SJSA1 (cell line): Measurements from ENCODE around the gene SLC22A3. TPM values are rescaled to one million over a fixed set of nuclear protein-coding genes. Genes with fewer than 3 reads are reported as not detected.
"Not testable (repeated sequence)": the region's sequence is repeated elsewhere in the genome, so short reads cannot be mapped to it uniquely, and the experiment has no call there.

Source experiments
- DNase-seq, 2 experiments: peaks; one replicate each; pipeline ENCODE4 v3.0.0-alpha.2; 2015 to 2020; ENCODE audit warnings: low spot score in 2 of 2, low read depth in 1 of 2
- H3K27ac ChIP-seq: fragments of 250-450 bp; sonication (Bioruptor Pico); 2 replicates; pipeline ENCODE4 v1.5.1; 2020; ENCODE audit warnings: mild to moderate bottlenecking, moderate library complexity
- H3K27me3 ChIP-seq: fragments of 250-450 bp; sonication (Bioruptor Pico); replicated peaks from 2 replicates; pipeline ENCODE4 v1.5.1; 2020; ENCODE audit warnings: mild to moderate bottlenecking, moderate library complexity
- H3K36me3 ChIP-seq: fragments of 250-450 bp; sonication (Bioruptor Pico); 2 replicates; pipeline ENCODE4 v1.5.1; 2020; ENCODE audit warnings: mild to moderate bottlenecking
- H3K4me1 ChIP-seq: fragments of 250-450 bp; sonication (Bioruptor Pico); replicated peaks from 2 replicates; pipeline ENCODE4 v1.6.1; 2021; ENCODE audit warnings: mild to moderate bottlenecking
- H3K4me3 ChIP-seq: fragments of 250-450 bp; sonication (Bioruptor Pico); 2 replicates; pipeline ENCODE4 v1.5.1; 2020; ENCODE audit warnings: mild to moderate bottlenecking
- H3K9me3 ChIP-seq: fragments of 250-450 bp; sonication (Bioruptor Pico); replicated peaks from 2 replicates; pipeline ENCODE4 v1.5.1; 2020; ENCODE audit warnings: mild to moderate bottlenecking
- total RNA-seq: library from RNA; depleted of rRNA; stranded (reverse); fragments of >200 nt; shearing (Covaris generic); gene quantifications from 2 replicates; pipeline ENCODE4 v1.2.3, GENCODE V29; 2014

Gene SLC22A3
- total RNA-seq, 1 experiment from 2014 or later, result not detected

- Histone ChIP-seq H3K27ac (no peak overlapping the region), H3K4me1 (no peaks in the 10 kb centered on the region)
- no peak for DNase-seq
Measured at GRCh38 chr6:160435935-160436334, 87.8 kb downstream of the SLC22A3 start.

GRCh38 chr6:160437154-160437553 lies 89.0 kb downstream of the SLC22A3 start:
- H3K9me3 ChIP-seq, result no peaks in the 10 kb centered on the region
- DNase-seq, result no peak
- no peak overlapping the region for H3K27ac ChIP-seq
- H3K27me3 ChIP-seq, result no peaks in the 10 kb centered on the region
- no peaks in the 10 kb centered on the region for H3K36me3 ChIP-seq
- no peak overlapping the region for H3K4me3 ChIP-seq
- no peaks in the 10 kb centered on the region for H3K4me1 ChIP-seq

More at GRCh38 chr6:160435935-160436334, 87.8 kb downstream of the SLC22A3 start:
- no peaks in the 10 kb centered on the region for H3K9me3 ChIP-seq
- no peaks in the 10 kb centered on the region for H3K27me3 ChIP-seq
- no peaks in the 10 kb centered on the region for H3K36me3 ChIP-seq
- H3K4me3 ChIP-seq, result no peak overlapping the region

- H3K36me3 ChIP-seq, result no peaks in the 10 kb centered on the region
- no peak overlapping the region for H3K27ac ChIP-seq
- no peak for DNase-seq
- no peaks in the 10 kb centered on the region for H3K4me1 ChIP-seq
- H3K27me3 ChIP-seq, result no peaks in the 10 kb centered on the region
- H3K9me3 ChIP-seq, result no peaks in the 10 kb centered on the region
- H3K4me3 ChIP-seq, result no peak overlapping the region
Measured at GRCh38 chr6:160437775-160438174, 89.6 kb downstream of the SLC22A3 start.

- no peaks in the 10 kb centered on the region for H3K36me3 ChIP-seq
- H3K27ac ChIP-seq, result no peak overlapping the region
Measured at GRCh38 chr6:160438481-160438880, 90.3 kb downstream of the SLC22A3 start.

GRCh38 chr6:160439751-160440150 lies 91.6 kb downstream of the SLC22A3 start:
- Histone ChIP-seq H3K4me1 (no peaks in the 10 kb centered on the region), H3K27ac (no peak overlapping the region), H3K36me3 (no peaks in the 10 kb centered on the region), H3K9me3 (no peaks in the 10 kb centered on the region), H3K27me3 (no peaks in the 10 kb centered on the region), H3K4me3 (no peak overlapping the region)
- DNase-seq, result no peak

More at GRCh38 chr6:160438481-160438880, 90.3 kb downstream of the SLC22A3 start:
- Histone ChIP-seq H3K4me1 (no peaks in the 10 kb centered on the region), H3K9me3 (no peaks in the 10 kb centered on the region), H3K4me3 (no peak overlapping the region), H3K27me3 (no peaks in the 10 kb centered on the region)
- DNase-seq, result no peak

- H3K36me3 ChIP-seq, result no peaks in the 10 kb centered on the region
- H3K27me3 ChIP-seq, result no peaks in the 10 kb centered on the region
- DNase-seq, result no peak
- H3K4me1 ChIP-seq, result no peaks in the 10 kb centered on the region
- no peak overlapping the region for H3K4me3 ChIP-seq
- H3K9me3 ChIP-seq, result no peaks in the 10 kb centered on the region
- H3K27ac ChIP-seq, result no peak overlapping the region
Measured at GRCh38 chr6:160442151-160442550, 94.0 kb downstream of the SLC22A3 start.

GRCh38 chr6:160445130-160445529 lies 97.0 kb downstream of the SLC22A3 start:
- Histone ChIP-seq H3K27ac (no peak overlapping the region), H3K9me3 (no peaks in the 10 kb centered on the region), H3K4me1 (no peaks in the 10 kb centered on the region), H3K4me3 (no peak overlapping the region), H3K27me3 (no peaks in the 10 kb centered on the region), H3K36me3 (no peaks in the 10 kb centered on the region)
- DNase-seq, result no peak

- no peak overlapping the region for H3K4me3 ChIP-seq
- no peak overlapping the region for H3K27ac ChIP-seq
- no peaks in the 10 kb centered on the region for H3K9me3 ChIP-seq
- no peaks in the 10 kb centered on the region for H3K36me3 ChIP-seq
- DNase-seq, result no peak
- no peaks in the 10 kb centered on the region for H3K4me1 ChIP-seq
- no peaks in the 10 kb centered on the region for H3K27me3 ChIP-seq
Measured at GRCh38 chr6:160447350-160447749, 99.2 kb downstream of the SLC22A3 start.

GRCh38 chr6:160449787-160450186 lies 101.6 kb downstream of the SLC22A3 start:
- H3K4me3 ChIP-seq, H3K9me3 ChIP-seq, H3K27me3 ChIP-seq, H3K27ac ChIP-seq, H3K36me3 ChIP-seq, DNase-seq, H3K4me1 ChIP-seq: not testable (repeated sequence)

- H3K4me1 ChIP-seq, result no peaks in the 10 kb centered on the region
- no peaks in the 10 kb centered on the region for H3K9me3 ChIP-seq
- H3K27me3 ChIP-seq, result no peaks in the 10 kb centered on the region
- no peaks in the 10 kb centered on the region for H3K36me3 ChIP-seq
- H3K4me3 ChIP-seq, result no peak overlapping the region
- DNase-seq, result no peak
- H3K27ac ChIP-seq, result no peak overlapping the region
Measured at GRCh38 chr6:160450849-160451248, 102.7 kb downstream of the SLC22A3 start.

GRCh38 chr6:160454303-160454702 lies 106.1 kb downstream of the SLC22A3 start:
- Histone ChIP-seq H3K9me3 (no peaks in the 10 kb centered on the region), H3K4me1 (no peaks in the 10 kb centered on the region), H3K4me3 (no peak overlapping the region), H3K27me3 (no peaks in the 10 kb centered on the region), H3K27ac (no peak overlapping the region), H3K36me3 (no peaks in the 10 kb centered on the region)
- DNase-seq, result no peak

- no peaks in the 10 kb centered on the region for H3K4me1 ChIP-seq
- DNase-seq, result no peak
- no peak overlapping the region for H3K4me3 ChIP-seq
- no peaks in the 10 kb centered on the region for H3K27me3 ChIP-seq
- no peaks in the 10 kb centered on the region for H3K36me3 ChIP-seq
- H3K9me3 ChIP-seq, result no peaks in the 10 kb centered on the region
- no peak overlapping the region for H3K27ac ChIP-seq
Measured at GRCh38 chr6:160455081-160455480, 106.9 kb downstream of the SLC22A3 start.

GRCh38 chr6:160455541-160456213 lies 107.5 kb downstream of the SLC22A3 start:
- Histone ChIP-seq H3K4me1 (no peaks in the 10 kb centered on the region), H3K4me3 (no peak overlapping the region), H3K27me3 (no peaks in the 10 kb centered on the region), H3K36me3 (no peaks in the 10 kb centered on the region), H3K27ac (no peak overlapping the region), H3K9me3 (no peaks in the 10 kb centered on the region)
- DNase-seq, result peak in 1 of 2 experiments; percentile 36

- no peaks in the 10 kb centered on the region for H3K36me3 ChIP-seq
- no peak for DNase-seq
- H3K27me3 ChIP-seq, result no peaks in the 10 kb centered on the region
- no peaks in the 10 kb centered on the region; the same call in 1 of the 2 replicates for H3K4me1 ChIP-seq
- H3K9me3 ChIP-seq, result no peaks in the 10 kb centered on the region
- no peak overlapping the region for H3K27ac ChIP-seq
- no peak overlapping the region for H3K4me3 ChIP-seq
Measured at GRCh38 chr6:160456214-160456546, 108.0 kb downstream of the SLC22A3 start.

GRCh38 chr6:160457823-160458222 lies 109.6 kb downstream of the SLC22A3 start:
- Histone ChIP-seq H3K36me3 (no peaks in the 10 kb centered on the region), H3K4me1 (peaks cover 15% of the 10 kb centered on the region), H3K27me3 (no peaks in the 10 kb centered on the region), H3K27ac (no peak overlapping the region), H3K9me3 (no peaks in the 10 kb centered on the region), H3K4me3 (no peak overlapping the region)
- DNase-seq, result no peak
